ENCODE measurements around the gene SCN7A. TPM values are rescaled to one million over a fixed set of nuclear protein-coding genes. Genes with fewer than 3 reads are reported as not detected.
"Not testable (repeated sequence)": the region's sequence is repeated elsewhere in the genome, so short reads cannot be mapped to it uniquely, and the experiment has no call there.

The SCN7A gene
- total RNA-seq, 2 donors from 2014 or later, result 3.0 to 9.0 TPM

DNA sequence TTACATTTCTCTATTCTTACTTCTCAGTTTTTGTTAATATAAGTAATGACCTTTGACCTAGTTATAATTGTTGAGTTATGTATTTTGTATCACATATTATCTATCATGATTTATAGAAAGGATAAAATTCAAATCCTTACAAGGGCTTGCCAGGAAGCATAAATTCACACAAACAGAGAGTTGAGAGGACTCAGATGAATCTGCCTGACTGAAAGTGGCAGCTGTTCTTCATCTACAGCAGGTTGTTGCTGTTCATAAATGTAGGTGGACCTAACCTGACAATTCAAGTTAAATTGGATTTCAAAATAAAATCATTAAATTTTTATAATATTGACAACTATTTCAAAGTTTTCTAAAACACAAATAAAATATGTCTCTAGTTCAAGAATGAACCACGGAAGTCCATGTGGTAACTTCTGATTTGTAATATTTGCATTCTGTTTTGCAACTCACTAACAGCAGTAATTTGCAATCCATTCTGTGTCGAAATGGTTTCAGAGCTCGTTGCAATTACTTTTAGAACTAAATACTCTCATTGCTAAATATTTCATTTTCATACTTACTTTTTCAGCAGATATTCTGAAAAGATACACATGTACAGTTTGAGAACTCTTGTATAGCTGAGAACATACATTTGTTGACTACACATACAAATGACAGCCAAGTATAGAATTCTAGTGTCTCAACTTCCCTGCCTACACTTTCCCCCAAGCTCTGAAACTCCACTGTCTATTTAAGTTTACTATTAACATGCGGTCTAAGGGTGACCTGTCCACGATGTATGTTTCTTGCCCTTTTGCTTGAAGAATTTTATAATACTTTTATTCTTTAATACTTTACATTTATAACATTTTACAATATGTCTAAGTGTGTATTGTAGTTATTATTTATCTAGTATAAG is 25.7 kb downstream of the SCN7A start:
- Histone ChIP-seq H3K4me1 (ENCODE audit: control insufficient read depth in 1 of 2, low read depth in 2 of 2) (no peaks in the 10 kb centered on the region), H3K27ac (no peak overlapping the region), H3K9me3 (no peaks in the 10 kb centered on the region), H3K4me3 (no peak overlapping the region), H3K36me3 (no peaks in the 10 kb centered on the region), H3K27me3 (replicated peaks; ENCODE audit: insufficient read depth) (no peaks in the 10 kb centered on the region)
- TF ChIP-seq, protein P1, sequence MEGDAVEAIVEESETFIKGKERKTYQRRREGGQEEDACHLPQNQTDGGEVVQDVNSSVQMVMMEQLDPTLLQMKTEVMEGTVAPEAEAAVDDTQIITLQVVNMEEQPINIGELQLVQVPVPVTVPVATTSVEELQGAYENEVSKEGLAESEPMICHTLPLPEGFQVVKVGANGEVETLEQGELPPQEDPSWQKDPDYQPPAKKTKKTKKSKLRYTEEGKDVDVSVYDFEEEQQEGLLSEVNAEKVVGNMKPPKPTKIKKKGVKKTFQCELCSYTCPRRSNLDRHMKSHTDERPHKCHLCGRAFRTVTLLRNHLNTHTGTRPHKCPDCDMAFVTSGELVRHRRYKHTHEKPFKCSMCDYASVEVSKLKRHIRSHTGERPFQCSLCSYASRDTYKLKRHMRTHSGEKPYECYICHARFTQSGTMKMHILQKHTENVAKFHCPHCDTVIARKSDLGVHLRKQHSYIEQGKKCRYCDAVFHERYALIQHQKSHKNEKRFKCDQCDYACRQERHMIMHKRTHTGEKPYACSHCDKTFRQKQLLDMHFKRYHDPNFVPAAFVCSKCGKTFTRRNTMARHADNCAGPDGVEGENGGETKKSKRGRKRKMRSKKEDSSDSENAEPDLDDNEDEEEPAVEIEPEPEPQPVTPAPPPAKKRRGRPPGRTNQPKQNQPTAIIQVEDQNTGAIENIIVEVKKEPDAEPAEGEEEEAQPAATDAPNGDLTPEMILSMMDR (IDR thresholded peaks at IDR 0.05), result no peak
- DNase-seq (ENCODE audit: low spot score) (no peak), ATAC-seq (ENCODE audit: insufficient number of reproducible peaks, low FRiP score, low read depth) (no peak)

- H3K9me3 ChIP-seq, result no peaks in the 10 kb centered on the region
- H3K4me1 ChIP-seq (ENCODE audit: control insufficient read depth in 1 of 2, low read depth in 2 of 2), result no peaks in the 10 kb centered on the region
- H3K4me3 ChIP-seq, result no peak overlapping the region
- no peak for ATAC-seq (ENCODE audit: insufficient number of reproducible peaks, low FRiP score, low read depth)
- TF ChIP-seq, protein P1 (IDR thresholded peaks at IDR 0.05), result no peak
- DNase-seq (ENCODE audit: low spot score), result no peak
- no peaks in the 10 kb centered on the region for H3K36me3 ChIP-seq
- no peaks in the 10 kb centered on the region for H3K27me3 ChIP-seq (replicated peaks; ENCODE audit: insufficient read depth)
- H3K27ac ChIP-seq, result no peak overlapping the region
Observed at GRCh38 chr2:166464187-166464586, 29.9 kb downstream of the SCN7A start.

GRCh38 chr2:166463640-166464039 is 30.4 kb downstream of the SCN7A start:
- Histone ChIP-seq H3K36me3 (no peaks in the 10 kb centered on the region), H3K9me3 (no peaks in the 10 kb centered on the region), H3K4me1 (ENCODE audit: control insufficient read depth in 1 of 2, low read depth in 2 of 2) (no peaks in the 10 kb centered on the region), H3K27ac (no peak overlapping the region), H3K4me3 (no peak overlapping the region), H3K27me3 (replicated peaks; ENCODE audit: insufficient read depth) (no peaks in the 10 kb centered on the region)
- TF ChIP-seq, protein P1 (IDR thresholded peaks at IDR 0.05), result no peak
- DNase-seq (ENCODE audit: low spot score) (no peak), ATAC-seq (ENCODE audit: insufficient number of reproducible peaks, low FRiP score, low read depth) (no peak)

DNA sequence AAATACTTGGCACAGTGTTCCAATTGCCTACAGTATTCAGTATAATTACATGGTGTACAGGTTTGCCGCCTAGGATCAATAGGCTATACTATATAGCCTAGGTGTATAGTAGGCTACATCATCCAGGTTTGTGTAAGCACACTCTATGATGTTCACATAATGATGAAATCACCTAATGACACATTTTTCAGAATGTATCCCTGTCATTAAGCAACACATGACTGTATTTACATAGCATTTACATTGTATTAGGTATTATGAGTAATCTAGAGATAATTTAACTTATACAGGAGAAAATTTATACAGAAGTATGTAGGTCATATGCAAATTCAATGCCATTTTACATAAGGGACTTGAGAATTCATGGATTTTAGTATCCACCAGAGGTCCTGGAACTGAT is 35.4 kb downstream of the SCN7A start:
- no peaks in the 10 kb centered on the region for H3K4me1 ChIP-seq (ENCODE audit: control insufficient read depth in 1 of 2, low read depth in 2 of 2)
- H3K9me3 ChIP-seq, result no peaks in the 10 kb centered on the region
- ATAC-seq (ENCODE audit: insufficient number of reproducible peaks, low FRiP score, low read depth) (no peak), DNase-seq (ENCODE audit: low spot score) (no peak)
- TF ChIP-seq, protein P1 (IDR thresholded peaks at IDR 0.05), result no peak
- H3K36me3 ChIP-seq, result no peaks in the 10 kb centered on the region
- no peak overlapping the region for H3K4me3 ChIP-seq
- H3K27ac ChIP-seq, result no peak overlapping the region
- no peaks in the 10 kb centered on the region for H3K27me3 ChIP-seq (replicated peaks; ENCODE audit: insufficient read depth)

- H3K9me3 ChIP-seq; ATAC-seq (ENCODE audit: insufficient number of reproducible peaks, low FRiP score, low read depth); DNase-seq (ENCODE audit: low spot score); H3K36me3 ChIP-seq; H3K27me3 ChIP-seq (replicated peaks; ENCODE audit: insufficient read depth); H3K4me3 ChIP-seq; H3K4me1 ChIP-seq (ENCODE audit: control insufficient read depth in 1 of 2, low read depth in 2 of 2); H3K27ac ChIP-seq: not testable (repeated sequence)
Observed at GRCh38 chr2:166455823-166456222, 38.2 kb downstream of the SCN7A start.

All from thoracic aorta (tissue), 2 donors.